Cortex of kidney (tissue), 1 donor: ENCODE data around the gene DPP10.

ENCODE experiments used
- DNase-seq: peaks from one replicate; lab custom pipeline; 2025; lab: John Stamatoyannopoulos, UW

Gene DPP10

GRCh38 chr2:115568643-115569042, 1126.2 kb downstream of the DPP10 start:
- DNase-seq = no peak

DNA sequence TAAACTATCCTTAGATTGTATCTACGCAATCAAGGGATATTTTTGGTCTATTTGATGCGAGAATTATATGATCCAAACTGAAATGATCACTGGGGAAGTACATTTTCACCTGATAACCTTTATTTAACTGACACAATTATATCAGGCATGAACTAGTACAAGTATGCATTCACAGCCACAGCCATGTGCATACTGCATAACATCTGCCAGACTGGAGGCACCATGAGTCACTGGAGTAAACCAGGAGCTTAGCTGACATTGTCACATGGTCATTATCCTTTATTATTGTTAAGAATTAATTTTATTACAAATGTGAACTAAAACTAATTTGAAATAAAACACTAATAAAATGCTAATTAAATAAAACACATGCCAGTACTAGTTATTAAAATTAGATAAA, 1127.1 kb downstream of the DPP10 start:
- no peak for DNase-seq

DNA sequence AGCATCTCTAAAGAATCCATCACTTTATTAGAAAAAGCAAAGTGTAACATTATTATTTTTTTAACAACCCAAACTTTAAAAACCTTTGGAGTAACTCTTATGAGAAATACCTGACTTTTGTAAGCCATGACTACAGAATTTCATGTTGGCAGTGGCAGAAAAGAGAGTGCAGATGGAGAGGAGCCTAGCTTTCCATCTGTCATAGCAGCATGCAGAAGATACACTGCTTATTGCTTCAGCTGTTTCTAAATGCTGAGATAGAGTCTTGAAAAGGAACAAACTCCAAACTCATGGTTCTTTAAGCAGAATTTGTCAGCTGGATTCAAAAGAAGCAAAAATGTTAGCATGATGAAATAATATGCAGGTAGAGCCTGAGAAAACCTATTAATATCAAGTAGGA, 1130.3 kb downstream of the DPP10 start:
- no peak for DNase-seq

DNA sequence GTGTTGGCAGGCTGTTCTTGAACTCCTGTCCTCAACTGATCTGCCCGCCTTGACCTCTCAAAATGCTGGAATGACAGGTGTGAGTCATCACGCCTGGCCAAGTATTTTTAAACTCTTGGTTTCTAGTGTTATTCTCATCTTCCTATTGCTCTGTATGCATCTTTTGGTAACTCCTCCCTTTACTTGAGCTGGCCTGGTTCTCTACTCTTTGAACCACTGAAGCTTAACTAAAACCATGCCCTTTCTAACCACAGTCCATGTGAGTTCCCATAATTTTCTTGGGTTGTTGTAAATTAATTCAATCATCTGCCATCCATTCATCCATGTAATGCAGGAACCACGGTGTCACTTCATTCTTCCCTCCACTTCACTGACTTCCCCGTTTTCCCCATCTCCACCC, 1131.3 kb downstream of the DPP10 start:
- no peak for DNase-seq

- no peak for DNase-seq
Measured at GRCh38 chr2:115574667-115575066, 1132.2 kb downstream of the DPP10 start.

GRCh38 chr2:115580784-115581183, 1138.3 kb downstream of the DPP10 start:
- DNase-seq = no peak

DNA sequence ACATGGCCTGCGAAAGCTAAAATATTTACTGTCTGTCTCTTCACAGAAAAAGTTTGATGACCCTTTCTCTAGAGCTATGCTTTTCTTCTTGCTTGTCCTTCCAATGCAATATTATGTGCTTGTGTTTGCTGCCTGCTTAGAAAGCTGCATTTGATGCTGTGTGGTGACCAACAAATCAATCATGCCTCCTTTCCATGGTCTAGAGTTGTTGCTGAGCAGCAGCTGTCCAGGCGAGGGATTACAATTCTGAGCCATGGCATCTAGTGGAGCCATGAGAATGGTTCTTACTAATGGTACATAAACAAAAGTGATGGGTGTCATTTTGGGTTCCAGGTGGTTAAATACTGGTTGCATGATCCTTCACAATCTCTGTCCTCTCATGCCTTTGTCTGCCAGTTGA, 1142.1 kb downstream of the DPP10 start:
- no peak for DNase-seq

DNA sequence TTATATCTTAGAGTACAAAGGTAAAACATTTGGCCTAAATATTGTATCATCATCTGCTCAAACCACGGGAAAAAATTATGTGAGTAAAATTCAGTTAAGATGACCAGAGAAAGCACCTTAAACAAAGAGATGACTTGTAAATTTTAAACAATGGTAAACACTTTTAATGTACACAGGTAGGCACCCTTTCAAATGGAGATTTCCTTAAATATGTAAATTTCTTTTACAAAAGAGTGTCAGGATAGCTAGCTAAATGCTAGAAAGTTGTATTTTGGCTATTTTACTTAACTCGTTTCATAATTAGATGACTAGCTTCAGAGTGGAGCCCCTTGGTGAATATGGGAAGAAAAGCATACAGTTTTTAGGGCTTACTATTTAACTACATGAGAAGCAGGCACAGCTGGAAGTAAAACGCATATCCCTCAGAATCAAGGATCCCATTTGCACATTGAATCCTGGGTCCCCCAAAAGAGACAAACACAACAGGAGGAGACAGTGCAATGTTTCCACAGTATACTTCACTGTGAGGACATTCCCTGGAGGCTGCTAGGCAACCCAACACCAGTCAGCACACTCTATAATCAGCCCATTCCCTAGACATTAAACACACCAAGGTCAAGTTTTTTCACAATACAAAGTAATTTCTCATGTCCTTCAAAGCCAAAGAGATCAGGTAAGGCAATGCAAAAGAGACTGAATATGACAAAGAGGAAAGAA, 1154.4 kb downstream of the DPP10 start:
- no peak for DNase-seq

DNA sequence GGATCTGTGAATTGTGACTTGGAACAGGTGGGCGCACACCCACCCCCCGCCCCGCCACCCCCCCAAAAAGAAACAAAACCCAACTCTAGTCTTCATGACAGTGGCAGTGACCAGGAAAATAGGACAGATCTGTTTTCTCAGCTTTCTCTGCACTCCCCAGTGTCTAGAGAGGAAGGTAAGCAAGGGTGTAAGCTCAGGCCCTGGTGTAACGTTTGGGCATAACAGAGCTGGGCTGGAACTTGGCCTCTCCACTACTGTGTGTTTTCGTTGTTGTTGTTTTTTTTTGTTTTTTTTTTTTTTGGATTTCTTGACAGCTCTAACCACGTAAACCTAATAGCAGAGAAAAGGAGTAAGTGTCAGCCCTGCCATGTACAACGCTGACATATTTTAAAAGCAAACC, 1160.8 kb downstream of the DPP10 start:
- DNase-seq = no peak

DNA sequence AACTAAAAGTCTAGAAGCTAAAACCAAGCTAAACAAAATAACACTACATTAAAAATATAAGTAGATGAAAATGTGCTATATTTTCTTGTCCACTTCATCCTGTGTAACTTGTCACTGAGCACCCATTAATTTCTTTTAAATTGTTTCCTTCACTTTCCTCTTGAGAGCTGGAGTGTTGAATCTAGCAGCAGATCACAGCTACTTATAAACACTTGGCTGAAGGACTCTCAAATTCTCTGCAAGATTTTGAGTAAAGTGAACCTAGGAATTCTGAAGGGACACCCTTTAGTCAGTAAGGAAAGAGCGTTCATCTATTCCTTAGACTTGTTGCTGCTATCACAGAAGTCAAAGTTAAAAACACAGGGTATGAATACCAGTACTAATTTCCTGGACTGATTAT, 1163.9 kb downstream of the DPP10 start:
- no peak for DNase-seq

DNA sequence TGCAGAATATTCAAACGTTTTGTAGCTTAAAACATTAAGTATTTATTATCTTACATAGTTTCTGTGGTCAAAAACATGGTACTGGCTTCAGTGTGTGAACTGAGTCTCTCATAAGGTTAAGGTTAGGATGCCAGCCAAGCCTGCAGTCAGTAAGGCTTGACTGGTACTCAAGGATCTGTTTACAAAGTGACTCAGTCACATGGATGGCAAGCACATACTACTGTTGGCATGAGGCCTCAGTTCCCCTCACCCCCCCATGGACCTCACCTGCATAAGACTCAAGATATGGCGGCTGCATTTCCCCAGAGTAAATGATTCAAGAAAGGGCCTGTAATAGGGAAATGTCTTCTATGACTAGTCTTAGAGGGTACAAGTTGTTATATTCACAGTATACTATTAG, 1167.5 kb downstream of the DPP10 start:
- DNase-seq = no peak

- no peak for DNase-seq
Measured at GRCh38 chr2:115610888-115611287, 1168.4 kb downstream of the DPP10 start.

GRCh38 chr2:115624332-115624731, 1181.9 kb downstream of the DPP10 start:
- no peak for DNase-seq

DNA sequence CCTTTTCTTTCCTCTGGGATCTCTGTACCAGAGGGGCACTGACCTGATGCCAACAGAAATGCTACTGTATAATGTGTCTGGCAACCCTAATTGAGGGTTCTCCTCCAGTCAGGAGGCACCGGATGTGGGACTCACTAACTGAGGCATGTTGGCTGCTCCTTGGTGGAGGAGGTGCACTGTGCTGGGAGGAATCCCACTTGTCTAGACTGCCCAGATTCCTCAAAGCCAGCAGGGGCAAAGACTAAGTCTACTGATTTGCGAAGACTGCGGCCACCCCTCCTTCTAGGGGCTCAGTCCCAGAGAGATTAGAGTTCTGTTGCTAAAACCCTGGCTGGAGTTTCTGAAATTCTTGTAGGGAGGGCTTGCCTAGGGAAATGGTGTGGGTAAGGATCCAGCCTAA, 1192.1 kb downstream of the DPP10 start:
- no peak for DNase-seq

DNA sequence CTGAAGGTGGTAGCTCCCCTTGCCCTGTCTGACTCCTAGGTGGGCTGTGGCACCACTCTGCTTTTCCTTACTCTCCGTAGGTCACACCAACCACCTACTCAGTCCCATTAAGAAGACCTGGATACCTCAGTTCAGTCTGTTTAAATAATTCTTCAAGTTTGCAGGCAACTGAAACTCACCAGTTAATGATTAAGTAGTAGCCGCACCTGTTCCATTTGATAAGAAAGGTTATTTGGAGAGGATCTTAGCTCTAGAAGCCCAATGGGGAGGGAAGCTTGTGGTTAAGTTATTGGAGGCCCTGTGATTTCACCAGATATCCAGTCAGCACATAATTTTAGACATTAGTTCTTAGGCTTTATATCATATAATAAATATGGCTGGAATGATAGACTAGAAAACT, 1193.0 kb downstream of the DPP10 start:
- no peak for DNase-seq

DNA sequence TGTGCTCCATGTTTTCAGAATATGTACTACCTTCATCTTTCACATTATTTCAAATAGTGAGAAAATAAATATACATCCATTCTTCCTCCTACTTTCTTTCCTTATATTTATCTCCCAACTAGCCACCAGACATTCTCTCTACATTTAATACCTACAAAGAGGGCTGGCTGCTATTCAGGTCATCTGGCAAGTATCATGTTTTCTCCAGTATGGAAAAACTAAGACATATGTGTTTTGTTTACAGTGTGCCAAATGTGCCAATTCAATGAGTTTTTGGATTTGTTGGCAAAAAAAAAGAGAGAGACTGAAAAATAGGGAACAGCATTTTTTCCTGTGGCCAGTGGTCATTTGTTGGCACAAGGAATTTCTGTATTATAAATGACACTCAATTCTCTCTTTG, 1207.3 kb downstream of the DPP10 start:
- no peak for DNase-seq

DNA sequence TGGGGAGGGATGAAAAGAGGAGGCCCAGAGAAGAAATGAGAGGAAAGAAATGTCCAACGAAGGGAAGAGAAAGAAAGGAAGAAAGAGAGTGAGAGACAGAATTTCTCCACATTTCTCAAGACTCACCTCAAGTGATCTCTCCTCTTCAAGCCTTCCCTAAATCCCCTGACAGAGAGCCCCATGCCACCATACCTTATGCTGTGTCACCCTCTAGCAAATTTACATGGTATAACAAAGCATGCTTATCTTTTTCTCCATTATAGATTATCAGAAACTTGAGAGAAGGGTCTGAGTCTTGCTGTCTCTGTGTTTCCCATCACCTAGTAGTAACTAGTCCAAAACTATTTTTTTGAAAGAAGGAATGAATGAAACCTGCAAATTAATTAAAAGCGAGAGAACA, 1208.4 kb downstream of the DPP10 start:
- DNase-seq = no peak

DNA sequence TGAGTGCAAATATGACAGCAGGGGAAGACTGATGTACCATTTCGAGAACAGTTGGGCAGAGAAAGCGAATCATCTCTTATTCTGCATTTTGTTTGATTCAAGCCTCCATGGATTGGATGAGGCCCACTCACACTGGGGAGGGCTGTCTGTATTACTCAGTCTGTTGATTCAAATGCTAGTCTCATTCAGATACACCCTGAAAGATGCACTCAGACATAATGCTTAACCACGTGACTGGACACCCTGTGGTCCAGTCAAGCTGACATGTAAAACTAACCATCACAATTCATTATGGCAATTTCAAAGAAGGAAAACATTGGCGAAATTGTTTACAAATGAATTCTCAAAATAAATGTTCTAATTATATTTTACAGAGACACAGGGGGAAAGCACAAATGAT, 1210.2 kb downstream of the DPP10 start:
- DNase-seq = no peak

DNA sequence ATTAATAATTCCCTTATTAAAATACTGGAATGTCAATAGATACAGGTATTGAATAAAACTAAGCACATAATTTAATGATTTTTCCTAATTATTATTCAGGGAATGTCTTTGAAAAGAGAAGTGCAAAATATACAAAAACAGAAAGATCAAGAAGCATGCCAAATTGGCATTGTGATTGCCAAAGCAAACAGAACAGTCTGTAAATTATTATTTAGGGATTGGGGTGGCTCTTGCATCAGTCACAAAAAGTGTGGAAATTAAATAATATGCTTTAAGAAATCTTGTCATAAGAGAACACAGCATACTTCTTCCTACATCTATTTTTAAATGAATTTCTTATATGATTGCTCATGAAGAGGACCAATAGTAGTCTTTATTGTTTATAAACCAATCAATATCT, 1211.9 kb downstream of the DPP10 start:
- DNase-seq = no peak

- no peak for DNase-seq
Measured at GRCh38 chr2:115678129-115678528, 1235.7 kb downstream of the DPP10 start.

GRCh38 chr2:115684345-115684744, 1241.9 kb downstream of the DPP10 start:
- DNase-seq = no peak

DNA sequence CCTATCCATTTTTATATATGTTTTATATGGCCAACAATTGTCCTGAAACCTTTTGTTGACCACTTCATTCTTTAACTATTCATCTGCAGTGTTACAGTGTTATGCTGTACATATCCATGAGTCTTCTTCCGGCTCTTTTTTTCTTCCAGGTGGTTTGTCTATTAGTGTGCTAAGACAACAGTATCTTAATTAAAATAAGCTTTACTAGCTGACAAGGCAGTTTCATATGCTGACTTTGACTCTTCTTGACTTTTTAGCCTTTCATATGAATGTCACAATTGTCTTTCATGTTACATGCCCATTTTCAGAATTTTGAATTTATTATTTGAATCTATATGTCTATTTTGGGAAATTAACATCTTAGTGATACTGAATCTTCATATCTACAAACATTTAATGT, 1249.0 kb downstream of the DPP10 start:
- no peak for DNase-seq

GRCh38 chr2:115694651-115695050, 1252.2 kb downstream of the DPP10 start:
- no peak for DNase-seq

- DNase-seq = no peak
Measured at GRCh38 chr2:115733190-115733775, 1290.8 kb downstream of the DPP10 start.
